GM12864 (cell line): ENCODE data around the gene ANTXR1.

Source experiments
- DNase-seq: peaks from one replicate; pipeline ENCODE4 v3.0.0-alpha.2; 2011; ENCODE audit warnings: low read depth
- H3K4me3 ChIP-seq: 2 replicates; pipeline ENCODE4 v1.5.1; 2011; ENCODE audit warnings: mild to moderate bottlenecking, low read depth, low read length, control low read depth
- TF ChIP-seq, protein P1 (sequence below): IDR thresholded peaks from 2 replicates; pipeline ENCODE4 v1.5.1; 2011; ENCODE audit warnings: low read depth, mild to moderate bottlenecking, moderate library complexity, low read length, control low read depth, inconsistent platforms; ENCODE audit errors: missing control alignments

Gene ANTXR1

DNA sequence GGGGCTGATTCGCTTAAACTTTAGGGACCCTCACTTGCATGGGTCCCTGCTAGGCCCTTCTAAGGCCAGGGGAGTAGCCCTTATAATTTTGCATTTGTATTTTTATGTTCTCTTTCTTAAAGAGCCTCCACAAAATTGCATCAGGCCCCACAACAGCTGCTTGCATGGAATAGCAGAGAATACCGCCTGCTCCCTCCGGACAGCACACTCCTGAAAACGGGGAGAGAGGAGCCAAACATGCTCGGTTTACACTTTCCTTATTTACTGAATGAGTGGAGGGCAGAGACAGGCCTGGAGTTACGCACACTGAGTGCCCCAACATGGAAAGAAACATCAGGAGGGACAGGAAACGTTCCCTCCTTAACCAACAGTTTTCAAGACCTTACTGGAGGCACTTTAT, 132.2 kb downstream of the ANTXR1 start:
- H3K4me3 ChIP-seq: no peak overlapping the region
- TF ChIP-seq, protein P1, sequence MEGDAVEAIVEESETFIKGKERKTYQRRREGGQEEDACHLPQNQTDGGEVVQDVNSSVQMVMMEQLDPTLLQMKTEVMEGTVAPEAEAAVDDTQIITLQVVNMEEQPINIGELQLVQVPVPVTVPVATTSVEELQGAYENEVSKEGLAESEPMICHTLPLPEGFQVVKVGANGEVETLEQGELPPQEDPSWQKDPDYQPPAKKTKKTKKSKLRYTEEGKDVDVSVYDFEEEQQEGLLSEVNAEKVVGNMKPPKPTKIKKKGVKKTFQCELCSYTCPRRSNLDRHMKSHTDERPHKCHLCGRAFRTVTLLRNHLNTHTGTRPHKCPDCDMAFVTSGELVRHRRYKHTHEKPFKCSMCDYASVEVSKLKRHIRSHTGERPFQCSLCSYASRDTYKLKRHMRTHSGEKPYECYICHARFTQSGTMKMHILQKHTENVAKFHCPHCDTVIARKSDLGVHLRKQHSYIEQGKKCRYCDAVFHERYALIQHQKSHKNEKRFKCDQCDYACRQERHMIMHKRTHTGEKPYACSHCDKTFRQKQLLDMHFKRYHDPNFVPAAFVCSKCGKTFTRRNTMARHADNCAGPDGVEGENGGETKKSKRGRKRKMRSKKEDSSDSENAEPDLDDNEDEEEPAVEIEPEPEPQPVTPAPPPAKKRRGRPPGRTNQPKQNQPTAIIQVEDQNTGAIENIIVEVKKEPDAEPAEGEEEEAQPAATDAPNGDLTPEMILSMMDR: no peak
- no peak for DNase-seq

DNA sequence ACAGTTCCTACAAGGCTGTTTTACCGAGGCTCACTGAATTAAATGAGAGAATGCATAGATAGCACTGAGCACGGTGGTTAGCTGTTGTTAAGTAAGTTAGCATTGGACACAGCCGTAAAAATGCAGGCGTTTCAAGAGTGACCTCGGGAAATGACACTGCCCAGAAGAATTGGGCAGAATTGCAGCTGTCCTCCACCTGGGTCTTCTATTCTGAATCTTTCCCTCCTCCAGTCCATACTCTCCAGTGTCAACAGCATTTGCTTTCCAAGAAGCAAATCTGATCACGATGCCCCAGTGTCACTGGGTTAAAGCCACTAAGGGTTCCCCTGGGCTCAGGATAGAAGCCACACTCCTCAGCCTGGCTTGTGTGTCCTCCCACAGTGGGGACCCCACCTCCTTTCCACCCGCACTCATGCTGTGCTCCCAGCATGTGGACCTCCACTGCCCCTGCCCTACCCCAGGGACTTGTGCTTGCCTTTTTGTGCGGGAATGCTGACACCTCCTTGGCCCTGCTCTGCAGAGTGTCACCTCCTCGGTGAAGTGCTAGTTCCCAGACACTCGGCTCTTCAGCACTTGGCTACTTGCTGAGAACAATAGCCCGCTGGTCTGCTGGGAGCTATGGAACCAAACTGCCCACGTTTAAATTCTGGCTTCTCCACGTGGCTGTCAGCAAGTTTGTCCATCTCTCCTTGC, 135.0 kb downstream of the ANTXR1 start:
- TF ChIP-seq, protein P1: no peak
- H3K4me3 ChIP-seq: no peak overlapping the region
- DNase-seq: no peak

DNA sequence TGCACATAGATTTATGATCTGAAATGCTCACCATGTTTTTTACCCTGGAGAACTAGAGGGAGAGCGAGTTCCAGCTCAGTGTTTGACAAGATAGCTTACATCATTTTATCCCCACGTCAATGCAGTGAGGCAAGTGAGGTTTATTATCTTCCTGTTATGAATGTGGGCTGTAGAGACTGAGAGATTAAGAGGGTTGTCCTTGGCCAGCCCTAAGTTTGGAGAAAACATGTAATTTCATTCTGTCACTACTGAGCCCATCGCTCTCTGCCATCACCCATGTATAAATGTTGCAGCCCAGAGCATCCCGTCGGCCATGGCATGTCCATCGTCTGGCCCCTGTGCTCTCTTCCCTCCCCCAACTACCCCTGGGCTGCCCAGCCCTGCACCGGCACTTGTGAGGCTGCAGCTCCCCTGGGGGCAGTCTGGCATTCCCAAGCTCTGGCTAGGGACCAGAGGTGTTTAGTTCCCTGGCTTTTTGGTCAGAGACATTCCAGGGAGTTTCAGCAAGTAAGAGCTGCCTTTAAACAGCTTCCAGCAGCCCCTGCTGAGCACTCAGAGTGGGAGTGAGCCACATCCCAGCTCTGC, 136.7 kb downstream of the ANTXR1 start:
- H3K4me3 ChIP-seq: no peak overlapping the region
- TF ChIP-seq, protein P1: no peak
- no peak for DNase-seq

DNA sequence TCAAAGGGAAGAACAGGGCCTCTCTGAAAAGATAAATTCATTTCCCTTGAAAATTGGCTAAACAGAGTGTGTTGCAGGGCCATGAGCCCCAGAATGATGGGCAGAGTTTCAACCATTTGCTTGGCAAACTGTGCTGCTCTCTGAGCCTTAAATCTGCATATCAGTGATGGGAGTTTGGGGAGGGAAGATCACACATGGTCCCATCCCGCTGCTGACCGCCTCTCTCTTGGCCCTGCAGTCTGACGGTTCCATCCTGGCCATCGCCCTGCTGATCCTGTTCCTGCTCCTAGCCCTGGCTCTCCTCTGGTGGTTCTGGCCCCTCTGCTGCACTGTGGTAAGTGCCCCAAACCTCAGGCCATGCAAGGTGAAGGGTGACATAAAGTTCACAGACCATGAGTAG, 139.0 kb downstream of the ANTXR1 start:
- no peak overlapping the region for H3K4me3 ChIP-seq
- DNase-seq: no peak
- TF ChIP-seq, protein P1: no peak

DNA sequence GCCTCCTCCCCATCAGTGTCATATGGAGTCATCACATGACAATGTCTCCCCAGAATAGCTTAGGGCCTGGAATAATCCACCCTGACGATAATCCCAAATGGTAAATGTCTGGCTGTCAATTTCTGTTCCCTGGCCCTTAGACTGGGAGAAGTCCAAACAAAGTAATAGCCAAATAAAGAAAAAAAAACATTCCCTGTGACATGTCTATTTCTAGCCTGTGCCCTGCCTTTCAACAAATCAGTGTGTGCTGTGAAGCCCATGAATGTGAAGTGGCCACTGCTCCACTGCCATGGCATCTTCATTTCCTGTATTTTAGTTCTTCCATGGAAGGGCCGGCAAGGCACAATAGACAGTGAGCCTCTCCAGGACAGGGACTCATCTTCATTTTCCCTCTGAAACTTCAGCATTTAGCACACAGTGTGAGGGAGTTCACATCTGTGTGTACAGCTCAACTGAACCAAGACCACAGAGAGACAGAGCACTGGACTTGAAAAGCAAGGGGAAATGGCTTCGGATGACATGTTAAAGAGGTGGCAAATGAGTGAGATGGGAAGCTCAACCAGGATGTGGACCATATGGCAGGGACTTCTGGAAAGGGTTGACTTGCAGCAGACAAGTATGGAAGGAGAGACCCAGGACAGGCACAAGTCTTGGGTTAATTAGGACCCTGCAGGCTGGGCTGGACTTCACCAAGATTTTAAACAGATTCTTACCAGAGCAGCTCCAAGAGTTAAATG, 140.0 kb downstream of the ANTXR1 start:
- TF ChIP-seq, protein P1: no peak
- no peak for DNase-seq
- no peak overlapping the region for H3K4me3 ChIP-seq

DNA sequence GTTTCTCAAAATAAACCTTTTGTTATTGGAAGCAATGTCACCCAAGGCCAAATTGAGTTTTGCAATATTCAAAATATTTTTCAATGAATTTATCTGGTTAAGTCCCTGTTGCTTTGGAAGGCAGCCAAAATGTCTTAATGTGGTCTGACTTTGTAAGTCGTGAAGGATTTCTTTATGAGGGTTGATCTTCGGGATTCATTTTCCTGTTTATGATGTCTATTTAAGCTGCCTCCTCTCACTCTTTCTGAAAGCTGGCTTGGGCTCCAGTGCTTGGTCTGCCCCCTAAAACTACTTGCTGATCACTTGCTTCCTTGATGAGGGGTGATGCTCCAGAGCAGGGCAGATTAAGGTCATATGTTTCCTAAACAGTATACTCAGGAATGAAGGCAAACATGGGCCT, 141.1 kb downstream of the ANTXR1 start:
- no peak overlapping the region for H3K4me3 ChIP-seq
- no peak for DNase-seq

More for the DNA sequence above, 141.1 kb downstream of the ANTXR1 start:
- TF ChIP-seq, protein P1: no peak
